Embryonic facial prominence (tissue), 1 donor: Measurements from ENCODE around the gene DDX41.

Experiments
- DNase-seq: peaks from one replicate; pipeline ENCODE4 v3.0.0-alpha.2; 2016; ENCODE audit errors: extremely low spot score

Gene DDX41

GRCh38 chr5:177469750-177470525 is 46.8 kb downstream of the DDX41 start:
- DNase-seq: no peak

- DNase-seq: no peak
Observed at GRCh38 chr5:177468685-177469628, 47.8 kb downstream of the DDX41 start.

GRCh38 chr5:177468329-177468684 is 48.5 kb downstream of the DDX41 start:
- DNase-seq: no peak

- no peak for DNase-seq
Observed at GRCh38 chr5:177467436-177467835, 49.3 kb downstream of the DDX41 start.

- no peak for DNase-seq
Observed at GRCh38 chr5:177466861-177467260, 49.9 kb downstream of the DDX41 start.

GRCh38 chr5:177465044-177465443 is 51.7 kb downstream of the DDX41 start:
- no peak for DNase-seq

- no peak for DNase-seq
Observed at GRCh38 chr5:177462021-177462670, 54.6 kb downstream of the DDX41 start.
